IPS-18c (cell line): Measurements from ENCODE around the gene BEST4.
A peak's percentile ranks its signal among the peaks of the same experiment; 100 is the strongest.
"Not testable (repeated sequence)": the region's sequence is repeated elsewhere in the genome, so short reads cannot be mapped to it uniquely, and the experiment has no call there.

Source experiments
- H3K4me3 ChIP-seq: 2 replicates; pipeline ENCODE4 v1.7.0; 2013; ENCODE audit warnings: low read depth, mild to moderate bottlenecking, low read length, moderate library complexity; ENCODE audit not compliant: insufficient read depth
- H3K9me3 ChIP-seq: one replicate; pipeline ENCODE4 v1.6.1; 2013; ENCODE audit warnings: mild to moderate bottlenecking, low read length, moderate library complexity; ENCODE audit not compliant: control insufficient read depth, insufficient read depth

The BEST4 gene

DNA sequence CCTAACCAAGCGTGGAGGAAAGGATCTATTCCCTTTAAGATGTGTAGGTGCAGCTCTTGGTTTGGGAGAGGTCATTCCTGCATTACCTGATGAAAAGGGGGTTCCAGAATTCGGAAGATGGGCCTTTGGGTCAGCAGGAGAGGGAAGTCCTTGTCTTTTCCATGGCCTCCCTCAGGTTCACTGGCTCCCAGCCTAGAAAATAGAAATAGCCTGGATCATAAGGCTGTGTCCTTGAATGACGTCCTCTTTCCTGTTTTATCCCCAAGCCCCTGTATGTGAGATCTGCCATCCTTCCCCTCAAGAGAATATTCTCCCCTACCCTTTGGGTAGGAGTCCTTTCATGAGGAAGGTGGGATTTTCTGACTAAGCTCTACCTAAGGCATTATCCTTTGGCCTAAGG is 27.1 kb downstream of the BEST4 start:
- Histone ChIP-seq H3K4me3 (no peak overlapping the region), H3K9me3 (no peaks in the 10 kb centered on the region)

- H3K9me3 ChIP-seq, result no peaks in the 10 kb centered on the region
- no peak overlapping the region for H3K4me3 ChIP-seq
Observed at GRCh38 chr1:44759077-44759476, 28.9 kb downstream of the BEST4 start.

DNA sequence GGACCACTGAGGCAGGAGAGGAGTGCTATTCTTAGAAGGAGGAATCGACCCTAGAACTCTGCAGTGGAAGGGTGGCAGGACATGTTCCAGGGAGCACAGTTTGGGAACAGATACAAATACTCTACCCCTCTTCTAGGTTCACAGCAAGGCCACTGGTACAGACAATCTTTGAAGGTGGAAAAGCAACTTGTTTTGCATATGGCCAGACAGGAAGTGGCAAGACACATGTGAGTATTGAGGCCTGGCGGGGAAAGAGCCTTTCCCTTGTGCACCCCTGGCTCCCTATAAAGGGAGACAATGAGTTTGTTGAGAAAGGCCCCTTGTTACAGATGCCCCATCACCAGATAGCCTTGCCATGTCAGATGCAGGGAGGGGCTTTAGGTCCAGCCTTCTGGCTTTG is 30.6 kb downstream of the BEST4 start:
- no peak overlapping the region for H3K4me3 ChIP-seq
- no peaks in the 10 kb centered on the region for H3K9me3 ChIP-seq

DNA sequence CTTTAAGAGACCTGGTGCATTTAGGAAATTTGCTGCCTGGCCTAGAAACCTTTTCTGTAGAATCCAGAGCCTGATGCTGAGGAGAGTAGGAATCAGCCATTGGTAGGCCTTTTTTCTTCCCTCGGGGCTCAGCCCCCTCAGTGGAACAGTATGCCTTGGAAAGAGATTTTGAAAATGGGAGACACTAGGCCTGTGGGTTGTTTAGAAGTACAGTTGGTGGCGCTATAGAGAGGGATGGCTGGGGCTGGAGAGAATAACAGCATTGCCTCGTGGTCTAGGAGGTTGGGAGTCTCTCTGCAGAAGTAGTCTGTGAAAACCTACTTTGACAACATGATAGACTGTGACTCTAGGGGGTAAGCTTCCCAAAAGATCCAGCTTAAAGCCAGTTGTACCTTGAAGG is 40.1 kb downstream of the BEST4 start:
- no peaks in the 10 kb centered on the region for H3K9me3 ChIP-seq
- no peak overlapping the region for H3K4me3 ChIP-seq

DNA sequence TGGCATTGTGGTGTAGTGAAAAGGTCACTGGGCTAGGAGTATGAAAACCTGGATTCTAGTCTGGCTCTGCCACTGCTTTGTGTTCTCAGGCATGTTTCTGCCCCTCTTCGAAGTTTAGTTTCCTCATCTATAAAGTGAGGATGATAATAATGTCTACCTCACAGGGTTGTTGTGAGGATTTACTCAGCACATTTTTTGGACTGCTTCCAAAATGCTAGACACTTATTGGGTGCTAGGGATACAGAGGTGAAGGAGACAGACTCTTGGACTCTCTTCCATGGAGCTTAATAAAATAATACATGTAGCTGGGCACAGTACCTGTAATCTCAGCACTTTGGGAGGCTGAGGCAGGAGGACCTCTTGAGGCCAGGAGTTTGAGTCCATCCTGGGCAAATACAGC is 44.8 kb downstream of the BEST4 start:
- Histone ChIP-seq H3K9me3 (peaks cover 2% of the 10 kb centered on the region), H3K4me3 (no peak overlapping the region)

DNA sequence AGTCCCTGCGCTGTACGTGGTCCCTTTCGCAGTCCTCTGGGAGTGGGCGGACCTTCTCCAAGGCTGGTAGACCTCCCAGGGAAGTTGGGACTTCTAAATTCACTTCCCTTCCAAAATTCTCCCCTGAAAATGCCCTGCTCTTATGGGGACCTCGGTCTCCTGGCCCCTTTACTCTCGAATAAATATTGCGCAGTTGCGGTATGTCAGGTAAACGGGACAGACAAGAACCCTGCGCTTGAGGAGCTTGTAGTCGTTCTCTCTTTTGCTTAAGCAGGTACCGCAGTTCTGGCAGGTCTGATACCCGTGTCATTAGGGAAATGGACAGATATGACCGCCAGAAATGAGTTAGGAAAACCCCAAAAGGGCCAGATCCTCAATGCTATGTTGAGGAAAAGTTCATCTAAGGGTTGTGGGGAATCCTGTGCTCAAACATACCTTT is 47.8 kb downstream of the BEST4 start:
- H3K9me3 ChIP-seq, result peaks cover 2% of the 10 kb centered on the region
- H3K4me3 ChIP-seq, result peak overlapping the region; percentile 85

DNA sequence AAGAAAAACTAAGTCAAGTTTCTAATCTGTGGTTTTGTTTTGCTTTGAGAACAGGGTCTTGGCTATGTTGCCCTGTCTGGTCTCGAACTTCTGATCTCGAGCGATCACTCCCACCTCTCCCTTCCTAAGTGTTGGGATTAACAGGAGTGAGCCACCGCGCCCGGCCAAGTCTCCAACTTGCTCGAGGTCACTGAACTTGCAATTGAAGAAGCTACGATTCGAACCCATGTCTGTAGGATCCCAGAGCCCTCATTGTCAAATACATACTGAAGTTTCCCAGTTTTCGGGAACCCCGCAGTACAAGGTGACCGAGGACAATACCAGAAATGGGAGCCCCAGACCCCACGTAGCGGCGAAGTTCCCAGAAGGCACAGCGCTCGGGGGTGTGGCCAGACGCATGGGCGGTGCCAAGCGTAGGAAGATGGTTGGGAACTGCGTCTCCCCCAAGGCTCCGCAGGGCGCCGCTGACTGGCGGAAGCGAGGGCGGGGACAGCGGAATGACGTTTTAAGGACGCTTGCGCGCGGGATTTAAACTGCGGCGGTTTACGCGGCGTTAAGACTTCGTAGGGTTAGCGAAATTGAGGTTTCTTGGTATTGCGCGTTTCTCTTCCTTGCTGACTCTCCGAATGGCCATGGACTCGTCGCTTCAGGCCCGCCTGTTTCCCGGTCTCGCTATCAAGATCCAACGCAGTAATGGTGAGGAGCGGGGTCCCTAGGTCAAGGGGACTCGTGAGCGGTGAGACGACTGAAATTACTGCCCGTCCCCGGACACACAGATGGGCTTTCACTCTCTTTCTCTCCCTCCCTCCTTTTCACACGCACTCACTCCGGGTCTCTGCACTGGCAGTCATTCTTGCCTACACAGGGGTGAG is 48.4 kb downstream of the BEST4 start, which contains the start of gene KIF2C:
Gene KIF2C (plus strand): TSS at position 531 of the 872 bp plus-strand sequence. CDS start 96 bp downstream, at position 627.
- H3K9me3 ChIP-seq, result peaks cover 2% of the 10 kb centered on the region

GRCh38 chr1:44738953-44739306 is 49.0 kb downstream of the BEST4 start:
- peak overlapping the region; percentile 85; the same call in 1 of the 2 replicates for H3K4me3 ChIP-seq
- not testable (repeated sequence) for H3K9me3 ChIP-seq

More for the DNA sequence above, 48.4 kb downstream of the BEST4 start, which contains the start of gene KIF2C:
- H3K4me3 ChIP-seq, result peak within 1 kb of the TSS; percentile 85

GRCh38 chr1:44735992-44736391 is 52.0 kb downstream of the BEST4 start:
- no peak overlapping the region for H3K4me3 ChIP-seq
- H3K9me3 ChIP-seq, result peaks cover 2% of the 10 kb centered on the region

GRCh38 chr1:44733784-44734183 is 54.2 kb downstream of the BEST4 start:
- H3K9me3 ChIP-seq, result peaks cover 2% of the 10 kb centered on the region
- no peak overlapping the region for H3K4me3 ChIP-seq
